ENCODE results near the gene TMEM242. TPM values are rescaled to one million over a fixed set of nuclear protein-coding genes. Genes with fewer than 3 reads are reported as not detected.

Gene TMEM242
- total RNA-seq, 1 experiment from 2014 or later: 8.7 TPM

GRCh38 chr6:157316871-157317814 is 6.2 kb downstream of the TMEM242 start:
- ChIA-PET CTCF (no interaction called here), POLR2A (no interaction called here)
- H3K9me3 Mint-ChIP-seq: no peaks in the 10 kb centered on the region

More at GRCh38 chr6:157316871-157317814, 6.2 kb downstream of the TMEM242 start:
- Mint-ChIP-seq H3K27me3 (ENCODE audit: low read depth) (no peaks in the 10 kb centered on the region), H3K4me1 (0 out of 2 replicates have a peak, but pooled peaks cover 3% of the 10 kb centered on the region), H3K36me3 (peaks cover 41% of the 10 kb centered on the region), H3K27ac (no peak overlapping the region), H3K4me3 (no peak overlapping the region)
- TF ChIP-seq HMGA2 (CRISPR knock-in tag; IDR thresholded peaks at IDR 0.05) (no peak), CTCF (IDR thresholded peaks at IDR 0.05) (no peak), PRDM15 (CRISPR knock-in tag; IDR thresholded peaks at IDR 0.05) (no peak), EMX1 (CRISPR knock-in tag; IDR thresholded peaks at IDR 0.05) (no peak), ATF3 (CRISPR knock-in tag; conservative IDR thresholded peaks at IDR 0.05) (no peak), ZNF138 (CRISPR knock-in tag; conservative IDR thresholded peaks at IDR 0.05) (no peak), ZBTB21 (CRISPR knock-in tag; IDR thresholded peaks at IDR 0.05; ENCODE audit: borderline replicate concordance) (no peak), STAT6 (CRISPR knock-in tag; conservative IDR thresholded peaks at IDR 0.05; ENCODE audit: low read depth) (no peak), GTF2I (CRISPR knock-in tag; conservative IDR thresholded peaks at IDR 0.05) (no peak)
- ATAC-seq: no peak
- DNase-seq (ENCODE audit: low spot score): no peak
